Raji (cell line): ENCODE measurements around the gene VEGFA.

Source experiments
- POLR2A ChIP-seq: IDR thresholded peaks from 2 replicates; pipeline ENCODE4 v1.6.1; 2011; ENCODE audit warnings: low read depth, low read length, control low read depth; ENCODE audit not compliant: insufficient read depth

VEGFA gene

GRCh38 chr6:43773050-43773979, 3.3 kb downstream of the VEGFA start:
- TF ChIP-seq POLR2A, result peak; percentile 56

DNA sequence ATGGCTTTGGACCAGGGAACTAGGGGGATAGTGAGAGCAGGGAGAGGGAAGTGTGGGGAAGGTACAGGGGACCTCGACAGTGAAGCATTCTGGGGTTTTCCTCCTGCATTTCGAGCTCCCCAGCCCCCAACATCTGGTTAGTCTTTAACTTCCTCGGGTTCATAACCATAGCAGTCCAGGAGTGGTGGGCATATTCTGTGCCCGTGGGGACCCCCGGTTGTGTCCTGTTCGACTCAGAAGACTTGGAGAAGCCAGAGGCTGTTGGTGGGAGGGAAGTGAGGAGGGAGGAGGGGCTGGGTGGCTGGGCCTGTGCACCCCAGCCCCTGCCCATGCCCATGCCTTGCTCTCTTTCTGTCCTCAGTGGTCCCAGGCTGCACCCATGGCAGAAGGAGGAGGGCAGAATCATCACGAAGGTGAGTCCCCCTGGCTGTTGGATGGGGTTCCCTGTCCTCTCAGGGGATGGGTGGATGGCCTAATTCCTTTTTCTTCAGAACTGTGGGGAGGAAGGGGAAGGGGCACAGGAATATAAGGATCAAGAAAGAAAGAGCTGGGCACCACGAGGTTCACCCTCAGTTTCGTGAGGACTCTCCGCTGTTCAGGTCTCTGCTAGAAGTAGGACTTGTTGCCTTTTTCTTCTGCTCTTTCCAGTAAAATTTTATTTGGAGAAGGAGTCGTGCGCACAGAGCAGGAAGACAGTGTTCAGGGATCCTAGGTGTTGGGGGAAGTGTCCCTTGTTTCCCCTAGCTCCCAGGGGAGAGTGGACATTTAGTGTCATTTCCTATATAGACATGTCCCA, 4.2 kb downstream of the VEGFA start:
- no peak for TF ChIP-seq POLR2A

DNA sequence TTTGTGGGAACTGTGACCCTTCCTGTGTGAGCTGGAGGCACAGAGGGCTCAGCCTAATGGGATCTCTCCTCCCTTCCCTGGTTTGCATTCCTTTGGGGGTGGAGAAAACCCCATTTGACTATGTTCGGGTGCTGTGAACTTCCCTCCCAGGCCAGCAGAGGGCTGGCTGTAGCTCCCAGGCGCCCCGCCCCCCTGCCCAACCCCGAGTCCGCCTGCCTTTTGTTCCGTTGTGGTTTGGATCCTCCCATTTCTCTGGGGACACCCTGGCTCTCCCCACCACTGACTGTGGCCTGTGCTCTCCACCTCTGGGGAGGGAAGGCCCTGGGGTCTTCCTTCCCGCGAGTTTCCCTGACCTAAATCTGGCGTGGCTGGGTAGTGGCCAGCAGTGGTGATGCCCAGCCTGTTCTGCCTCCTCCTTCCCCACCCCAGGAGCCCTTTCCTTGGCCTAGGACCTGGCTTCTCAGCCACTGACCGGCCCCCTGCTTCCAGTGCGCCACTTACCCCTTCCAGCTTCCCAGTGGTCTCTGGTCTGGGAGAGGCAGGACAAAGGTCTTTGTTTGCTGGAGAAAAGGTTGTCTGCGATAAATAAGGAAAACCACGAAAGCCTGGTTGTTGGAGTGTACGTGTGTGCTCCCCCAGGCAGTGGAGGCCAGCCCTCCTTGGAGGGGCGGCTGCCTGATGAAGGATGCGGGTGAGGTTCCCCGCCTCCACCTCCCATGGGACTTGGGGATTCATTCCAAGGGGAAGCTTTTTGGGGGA, 4.9 kb downstream of the VEGFA start:
- no peak for TF ChIP-seq POLR2A

DNA sequence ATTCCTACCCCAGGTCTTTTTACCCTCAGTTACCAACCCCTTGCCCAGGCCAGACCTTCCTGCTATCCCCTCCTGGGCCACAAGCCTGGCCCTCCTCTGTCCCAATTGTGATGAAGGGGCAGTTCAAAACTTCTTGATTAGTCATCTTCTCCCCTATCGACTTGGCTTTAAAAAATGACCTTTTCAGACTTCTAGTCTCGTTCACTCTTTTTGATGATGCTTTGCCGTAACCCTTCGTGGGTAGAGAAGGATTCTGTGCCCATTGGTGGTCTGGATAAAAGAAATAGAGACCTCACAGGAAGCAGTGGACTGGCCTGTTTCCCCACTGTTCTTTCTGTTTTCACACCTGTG, 5.5 kb downstream of the VEGFA start:
- TF ChIP-seq POLR2A, result no peak

- no peak for TF ChIP-seq POLR2A
Measured at GRCh38 chr6:43776115-43776798, 6.2 kb downstream of the VEGFA start.

- TF ChIP-seq POLR2A, result no peak
Measured at GRCh38 chr6:43776799-43777776, 7.1 kb downstream of the VEGFA start.

GRCh38 chr6:43778131-43778855, 8.3 kb downstream of the VEGFA start:
- no peak for TF ChIP-seq POLR2A

- TF ChIP-seq POLR2A, result no peak
Measured at GRCh38 chr6:43778976-43779851, 9.2 kb downstream of the VEGFA start.

DNA sequence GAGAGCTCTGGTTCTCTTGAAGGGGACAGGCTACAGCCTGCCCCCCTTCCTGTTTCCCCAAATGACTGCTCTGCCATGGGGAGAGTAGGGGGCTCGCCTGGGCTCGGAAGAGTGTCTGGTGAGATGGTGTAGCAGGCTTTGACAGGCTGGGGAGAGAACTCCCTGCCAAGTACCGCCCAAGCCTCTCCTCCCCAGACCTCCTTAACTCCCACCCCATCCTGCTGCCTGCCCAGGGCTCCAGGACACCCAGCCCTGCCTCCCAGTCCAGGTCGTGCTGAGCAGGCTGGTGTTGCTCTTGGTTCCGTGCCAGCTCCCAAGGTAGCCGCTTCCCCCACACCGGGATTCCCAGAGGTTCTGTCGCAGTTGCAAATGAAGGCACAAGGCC, 9.8 kb downstream of the VEGFA start:
- TF ChIP-seq POLR2A, result no peak

GRCh38 chr6:43780293-43780692, 10.3 kb downstream of the VEGFA start:
- no peak for TF ChIP-seq POLR2A

- no peak for TF ChIP-seq POLR2A
Measured at GRCh38 chr6:43780941-43781928, 11.2 kb downstream of the VEGFA start.
